Tibial nerve (tissue), 4 donors: ENCODE data around the gene VARS1. TPM values are rescaled to one million over a fixed set of nuclear protein-coding genes. Genes with fewer than 3 reads are reported as not detected.
"Not testable (repeated sequence)": the region's sequence is repeated elsewhere in the genome, so short reads cannot be mapped to it uniquely, and the experiment has no call there.

Source experiments
- DNase-seq, 2 donors: peaks; one replicate each; pipeline ENCODE4 v3.0.0-alpha.2; 2019; ENCODE audit warnings: low spot score in 2 of 2
- H3K27ac ChIP-seq, 4 donors: fragments of 200-600 bp; sonication (generic) in 3 of 4; one replicate each; pipeline ENCODE4 v1.5.1; 2017 to 2019; ENCODE audit warnings: mild to moderate bottlenecking in 1 of 4
- H3K27me3 ChIP-seq, 2 donors: fragments of 200-600 bp; sonication (generic) in 1 of 2; one replicate each; pipeline versions ENCODE4 v1.5.1 to v1.6.0; 2017 to 2019
- H3K36me3 ChIP-seq, 3 donors: fragments of 200-600 bp; sonication (generic); one replicate each; pipeline ENCODE4 v1.5.1; 2018 to 2019
- H3K4me1 ChIP-seq, 4 donors: fragments of 200-600 bp; sonication (generic) in 3 of 4; one replicate each; pipeline ENCODE4 v1.5.1; 2017 to 2019
- H3K4me3 ChIP-seq, 4 donors: fragments of 200-600 bp; sonication (generic) in 3 of 4; one replicate each; pipeline ENCODE4 v1.5.1; 2017 to 2019; ENCODE audit warnings: mild to moderate bottlenecking in 1 of 4, moderate library complexity in 1 of 4
- H3K9me3 ChIP-seq, 4 donors: fragments of 200-600 bp; sonication (generic) in 3 of 4; one replicate each; pipeline ENCODE4 v1.5.1; 2017 to 2019
- EP300 ChIP-seq, 2 donors: sonication (generic); formaldehyde crosslinking; IDR thresholded peaks; one replicate each; pipeline ENCODE4 v1.6.1; 2017; ENCODE audit warnings: antibody characterized with exemption in 2 of 2, mild to moderate bottlenecking in 1 of 2
- POLR2A ChIP-seq, 2 donors: fragments of 450-650 bp; IDR thresholded peaks; one replicate each; pipeline ENCODE4 v1.6.1; 2017; ENCODE audit warnings: antibody characterized with exemption in 2 of 2, mild to moderate bottlenecking in 2 of 2, moderate library complexity in 2 of 2
- WGBS, 2 donors: methylation state at CpG; one replicate each; pipeline ENCODE4 v1.1.5; 2018; 5-methylcytosine and 5-hydroxymethylcytosine counted together
- total RNA-seq, 4 donors: library from RNA; depleted of rRNA; stranded (reverse); fragments of >200 nt; gene quantifications; one replicate each; pipeline ENCODE4 v1.1.0, GENCODE V29; 2016
- TF ChIP-seq, protein P1 (sequence below), 5 experiments: fragments of 200-600 bp in 3 of 5; fragments of 450-650 bp in 2 of 5; sonication (generic) in 3 of 5; IDR thresholded peaks; one replicate each; pipeline ENCODE4 v1.5.1; 2016 to 2019; ENCODE audit warnings: antibody characterized with exemption in 5 of 5, mild to moderate bottlenecking in 3 of 5, moderate library complexity in 2 of 5

Gene VARS1
- total RNA-seq, 4 donors from 2014 or later: 40.8 to 58.6 (median 50.1) TPM

DNA sequence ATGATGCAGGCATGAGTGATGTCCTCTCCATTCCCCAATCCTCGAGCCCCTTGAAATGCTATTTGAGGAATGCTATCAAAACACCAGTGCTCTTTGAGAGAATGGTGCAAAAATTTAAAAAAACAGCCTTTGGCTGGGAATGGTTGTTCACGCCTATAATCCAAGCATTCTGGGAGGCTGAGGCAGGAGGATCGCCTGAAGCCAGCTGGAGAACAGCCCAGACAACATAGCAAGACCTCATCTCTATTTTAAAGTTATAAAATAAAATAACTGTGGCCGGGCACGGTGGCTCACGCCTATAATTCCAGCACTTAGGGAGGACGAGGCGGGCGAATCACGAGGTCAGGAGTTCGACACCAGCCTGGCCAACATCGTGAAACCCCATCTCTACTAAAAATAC is 4.2 kb upstream of the VARS1 start:
- 77 to 81% methylated on average over 12 of the region's 12 CpGs for WGBS, 2 donors
- Histone ChIP-seq H3K9me3 (no peaks in the 10 kb centered on the region), H3K4me1 (peaks cover 0 to 10% (median 6%) of the 10 kb centered on the region in 4 donors), H3K36me3 (peaks cover 0 to 38% (median 0%) of the 10 kb centered on the region in 3 donors), H3K27ac (no peak overlapping the region), H3K4me3 (no peak overlapping the region), H3K27me3 (no peaks in the 10 kb centered on the region)
- TF ChIP-seq POLR2A (IDR thresholded peaks at IDR 0.05): no peak
- TF ChIP-seq EP300 (IDR thresholded peaks at IDR 0.05): no peak
- TF ChIP-seq, protein P1, sequence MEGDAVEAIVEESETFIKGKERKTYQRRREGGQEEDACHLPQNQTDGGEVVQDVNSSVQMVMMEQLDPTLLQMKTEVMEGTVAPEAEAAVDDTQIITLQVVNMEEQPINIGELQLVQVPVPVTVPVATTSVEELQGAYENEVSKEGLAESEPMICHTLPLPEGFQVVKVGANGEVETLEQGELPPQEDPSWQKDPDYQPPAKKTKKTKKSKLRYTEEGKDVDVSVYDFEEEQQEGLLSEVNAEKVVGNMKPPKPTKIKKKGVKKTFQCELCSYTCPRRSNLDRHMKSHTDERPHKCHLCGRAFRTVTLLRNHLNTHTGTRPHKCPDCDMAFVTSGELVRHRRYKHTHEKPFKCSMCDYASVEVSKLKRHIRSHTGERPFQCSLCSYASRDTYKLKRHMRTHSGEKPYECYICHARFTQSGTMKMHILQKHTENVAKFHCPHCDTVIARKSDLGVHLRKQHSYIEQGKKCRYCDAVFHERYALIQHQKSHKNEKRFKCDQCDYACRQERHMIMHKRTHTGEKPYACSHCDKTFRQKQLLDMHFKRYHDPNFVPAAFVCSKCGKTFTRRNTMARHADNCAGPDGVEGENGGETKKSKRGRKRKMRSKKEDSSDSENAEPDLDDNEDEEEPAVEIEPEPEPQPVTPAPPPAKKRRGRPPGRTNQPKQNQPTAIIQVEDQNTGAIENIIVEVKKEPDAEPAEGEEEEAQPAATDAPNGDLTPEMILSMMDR (IDR thresholded peaks at IDR 0.05): no peak
- DNase-seq: no peak

DNA sequence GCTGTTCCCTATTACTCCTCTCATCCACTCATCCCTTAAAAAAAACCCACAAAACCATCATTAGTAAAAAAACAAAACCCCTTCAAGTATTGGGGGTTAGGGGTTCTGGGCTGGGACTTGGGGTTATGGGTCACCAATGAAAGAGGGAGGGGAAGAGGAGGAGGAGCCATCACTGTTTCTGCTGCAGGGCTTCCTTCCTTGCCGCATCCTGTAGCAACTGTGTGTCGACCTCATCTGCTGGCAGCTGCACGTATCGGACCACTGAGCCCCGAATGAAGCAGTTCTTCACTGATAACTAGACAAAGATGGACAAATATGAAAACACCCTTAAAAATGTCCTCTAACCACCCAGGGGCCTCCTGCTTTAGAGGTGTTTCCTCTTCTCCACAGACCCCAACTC is 2.0 kb upstream of the VARS1 start:
- 51 to 52% methylated on average over 5 of the region's 5 CpGs for WGBS, 2 donors
- Histone ChIP-seq H3K4me1 (peaks cover 0 to 25% (median 11%) of the 10 kb centered on the region in 4 donors), H3K4me3 (no peak overlapping the region), H3K27ac (no peak overlapping the region), H3K27me3 (no peaks in the 10 kb centered on the region), H3K36me3 (peaks cover 0 to 26% (median 0%) of the 10 kb centered on the region in 3 donors), H3K9me3 (no peaks in the 10 kb centered on the region)
- no peak for DNase-seq
- TF ChIP-seq EP300 (IDR thresholded peaks at IDR 0.05): no peak
- no peak for TF ChIP-seq POLR2A (IDR thresholded peaks at IDR 0.05)
- TF ChIP-seq, protein P1 (IDR thresholded peaks at IDR 0.05): no peak

DNA sequence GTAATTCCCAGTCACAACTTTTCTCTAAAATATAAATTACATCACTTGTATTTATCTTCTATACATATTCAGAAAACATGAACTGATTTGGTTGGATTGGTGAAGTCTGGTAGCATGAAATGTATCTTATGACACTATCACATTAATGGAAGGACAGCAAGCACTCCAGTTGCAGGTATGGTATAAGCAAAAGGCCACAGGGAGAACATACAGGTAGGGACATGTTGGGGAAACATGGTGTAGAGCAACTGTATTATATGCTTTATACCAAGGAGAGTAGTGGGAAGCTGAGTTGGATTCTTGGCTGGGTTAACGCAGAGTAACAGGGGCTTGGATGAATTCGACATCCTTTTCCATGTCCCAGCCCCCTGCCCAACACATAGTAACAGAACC is 1.4 kb upstream of the VARS1 start:
- H3K27ac ChIP-seq: peak overlapping the region in 2 of 4 donors; percentile 97 to 99
- TF ChIP-seq POLR2A (IDR thresholded peaks at IDR 0.05): no peak
- TF ChIP-seq, protein P1 (IDR thresholded peaks at IDR 0.05): no peak
- TF ChIP-seq EP300 (IDR thresholded peaks at IDR 0.05): no peak
- no peaks in the 10 kb centered on the region for H3K9me3 ChIP-seq
- H3K27me3 ChIP-seq: no peaks in the 10 kb centered on the region
- no peak overlapping the region for H3K4me3 ChIP-seq
- no peak for DNase-seq
- H3K4me1 ChIP-seq: peaks cover 0 to 25% (median 11%) of the 10 kb centered on the region in 4 donors
- WGBS, 2 donors: 83 to 87% methylated on average over 2 of the region's 2 CpGs
- H3K36me3 ChIP-seq: peaks cover 0 to 26% (median 0%) of the 10 kb centered on the region in 3 donors

DNA sequence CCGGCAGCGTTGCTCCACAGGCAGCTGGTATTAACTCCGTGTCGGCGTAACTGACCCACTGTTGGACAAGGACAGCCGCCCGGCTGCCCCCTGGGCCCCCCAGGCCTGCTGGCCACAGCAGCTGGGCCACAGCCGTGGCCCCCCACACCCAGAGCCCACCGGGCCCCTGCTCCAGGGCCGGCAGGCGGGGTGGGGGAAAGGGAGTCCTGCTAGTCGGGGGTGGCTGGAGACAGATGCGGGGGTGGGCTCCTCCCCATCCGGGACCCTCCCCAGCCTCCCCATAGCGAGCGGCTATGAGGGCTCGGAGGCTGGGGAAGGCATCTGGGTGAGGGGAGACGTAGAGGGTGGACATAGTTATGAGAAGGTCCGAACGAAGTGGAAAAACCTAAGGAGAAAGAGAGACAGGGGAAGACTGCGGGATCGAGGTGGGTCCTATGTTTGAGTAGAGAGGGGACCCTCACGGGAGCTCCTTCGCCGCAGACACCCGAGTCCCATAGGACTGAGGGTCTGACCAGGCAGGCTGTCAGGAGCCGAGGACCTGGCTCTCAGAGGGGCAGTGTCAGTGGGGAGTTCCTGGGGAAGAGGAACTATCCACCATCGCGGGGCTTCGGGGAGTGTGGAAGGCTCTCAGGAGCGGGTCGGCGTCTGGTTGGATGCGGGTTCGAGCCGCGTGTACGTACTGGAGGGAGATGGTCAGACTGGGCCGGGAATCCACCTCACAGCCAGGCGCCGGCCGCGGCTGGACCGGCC is 511 bp downstream of the VARS1 start:
- Histone ChIP-seq H3K9me3 (no peaks in the 10 kb centered on the region), H3K27me3 (no peaks in the 10 kb centered on the region), H3K36me3 (peaks cover 0 to 34% (median 0%) of the 10 kb centered on the region in 3 donors), H3K4me1 (peaks cover 0 to 32% (median 11%) of the 10 kb centered on the region in 4 donors), H3K4me3 (peak overlapping the region; percentile 61 to 99 (median 86)), H3K27ac (peak overlapping the region; percentile 91 to 99 (median 96))
- 1 to 3% methylated on average over 37 to 42 of the region's 44 CpGs for WGBS, 2 donors
- TF ChIP-seq, protein P1 (IDR thresholded peaks at IDR 0.05): no peak
- TF ChIP-seq EP300 (IDR thresholded peaks at IDR 0.05) (no peak), POLR2A (IDR thresholded peaks at IDR 0.05) (no peak)
- DNase-seq: no peak

DNA sequence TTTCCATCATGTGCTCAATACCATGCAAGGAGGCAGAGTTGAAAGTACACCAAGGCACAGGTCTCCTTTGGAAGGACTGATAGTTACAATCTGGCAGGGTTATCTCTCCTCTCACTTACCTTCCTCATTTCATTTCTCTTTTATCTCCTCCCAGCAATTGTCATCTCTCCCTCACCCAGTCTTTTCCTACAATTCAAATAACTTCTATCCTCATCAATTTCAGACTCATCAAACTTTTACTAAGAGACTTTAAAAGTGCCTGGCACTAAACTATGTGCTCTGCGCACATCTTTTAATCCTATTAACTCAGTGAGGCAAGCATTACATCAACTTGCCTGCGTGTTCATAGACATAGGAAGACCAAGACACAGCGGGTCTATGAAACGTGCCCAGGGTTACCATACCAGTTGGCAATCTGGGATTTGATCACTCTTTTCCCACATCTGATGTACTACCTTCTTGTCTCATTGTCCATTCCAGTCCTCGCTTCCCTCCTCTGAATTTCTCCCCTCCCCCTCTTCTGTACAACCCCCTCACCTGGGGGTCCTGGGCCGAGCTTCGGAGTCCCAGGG is 1.2 kb downstream of the VARS1 start:
- H3K4me3 ChIP-seq: peak overlapping the region; percentile 61 to 99 (median 86)
- peak overlapping the region; percentile 91 to 99 (median 96) for H3K27ac ChIP-seq
- TF ChIP-seq EP300 (IDR thresholded peaks at IDR 0.05): no peak
- peaks cover 0 to 40% (median 0%) of the 10 kb centered on the region in 3 donors for H3K36me3 ChIP-seq
- 7 to 16% methylated on average over 7 of the region's 7 CpGs for WGBS, 2 donors
- peaks cover 0 to 32% (median 11%) of the 10 kb centered on the region in 4 donors for H3K4me1 ChIP-seq
- DNase-seq: no peak
- H3K9me3 ChIP-seq: no peaks in the 10 kb centered on the region
- no peaks in the 10 kb centered on the region for H3K27me3 ChIP-seq

DNA sequence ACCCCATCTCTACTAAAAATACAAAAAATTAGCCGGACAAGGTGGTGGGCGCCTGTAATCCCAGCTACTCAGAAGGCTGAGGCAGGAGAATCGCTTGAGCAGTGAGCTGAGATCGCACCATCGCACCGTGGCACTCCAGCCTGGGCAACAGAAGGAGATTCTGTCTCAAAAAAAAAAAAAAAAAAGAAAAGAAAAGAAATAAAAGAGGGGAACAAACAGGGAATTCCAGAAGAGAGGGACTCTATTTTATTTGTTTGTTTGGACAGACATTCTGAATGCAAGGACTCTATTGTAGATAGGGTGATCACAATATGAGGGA is 1.7 kb downstream of the VARS1 start:
- peaks cover 0 to 32% (median 11%) of the 10 kb centered on the region in 4 donors for H3K4me1 ChIP-seq
- DNase-seq, H3K27me3 ChIP-seq, H3K9me3 ChIP-seq: not testable (repeated sequence)
- H3K27ac ChIP-seq: peak overlapping the region in 2 of 4 donors; percentile 97 to 99
- H3K36me3 ChIP-seq: peaks cover 0 to 43% (median 0%) of the 10 kb centered on the region in 3 donors
- 90 to 92% methylated on average over 6 of the region's 6 CpGs for WGBS, 2 donors
- peak overlapping the region in 1 of 4 donors; percentile 99 for H3K4me3 ChIP-seq
